ENCODE results near the gene C15orf62.

DNA sequence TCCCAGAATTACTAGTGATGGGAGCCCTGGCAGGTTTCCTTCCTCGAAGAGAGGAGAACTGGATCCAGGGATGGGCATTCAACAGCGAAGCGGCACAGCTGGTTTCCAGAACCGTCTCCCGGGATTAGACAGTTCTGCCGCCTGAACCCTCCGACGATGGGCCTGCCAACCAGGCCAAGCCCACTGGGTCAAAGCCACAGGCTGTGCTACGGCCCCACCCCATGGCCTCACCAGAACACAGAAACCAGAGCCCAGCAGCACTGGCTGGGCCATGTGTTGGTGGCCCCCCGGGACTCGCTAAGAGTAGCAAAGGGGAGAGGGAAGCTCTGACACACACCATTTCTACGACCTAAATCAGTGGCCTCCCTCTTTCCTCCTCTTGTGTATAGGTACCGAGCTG is 2.2 kb downstream of the C15orf62 start:
- TF ChIP-seq EZH2 (IDR thresholded peaks at IDR 0.05; ENCODE audit: low read length), result no peak
- TF ChIP-seq, protein P1, sequence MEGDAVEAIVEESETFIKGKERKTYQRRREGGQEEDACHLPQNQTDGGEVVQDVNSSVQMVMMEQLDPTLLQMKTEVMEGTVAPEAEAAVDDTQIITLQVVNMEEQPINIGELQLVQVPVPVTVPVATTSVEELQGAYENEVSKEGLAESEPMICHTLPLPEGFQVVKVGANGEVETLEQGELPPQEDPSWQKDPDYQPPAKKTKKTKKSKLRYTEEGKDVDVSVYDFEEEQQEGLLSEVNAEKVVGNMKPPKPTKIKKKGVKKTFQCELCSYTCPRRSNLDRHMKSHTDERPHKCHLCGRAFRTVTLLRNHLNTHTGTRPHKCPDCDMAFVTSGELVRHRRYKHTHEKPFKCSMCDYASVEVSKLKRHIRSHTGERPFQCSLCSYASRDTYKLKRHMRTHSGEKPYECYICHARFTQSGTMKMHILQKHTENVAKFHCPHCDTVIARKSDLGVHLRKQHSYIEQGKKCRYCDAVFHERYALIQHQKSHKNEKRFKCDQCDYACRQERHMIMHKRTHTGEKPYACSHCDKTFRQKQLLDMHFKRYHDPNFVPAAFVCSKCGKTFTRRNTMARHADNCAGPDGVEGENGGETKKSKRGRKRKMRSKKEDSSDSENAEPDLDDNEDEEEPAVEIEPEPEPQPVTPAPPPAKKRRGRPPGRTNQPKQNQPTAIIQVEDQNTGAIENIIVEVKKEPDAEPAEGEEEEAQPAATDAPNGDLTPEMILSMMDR (optimal IDR thresholded peaks at IDR 0.05 in 1 of 3, IDR thresholded peaks at IDR 0.05 in 1 of 3, conservative IDR thresholded peaks at IDR 0.05 in 1 of 3; ENCODE audit: extremely low read depth in 1 of 3, insufficient read depth in 2 of 3, low read length in 3 of 3), result no peak
